A673 (cell line): ENCODE data around the gene CEP112. TPM values are rescaled to one million over a fixed set of nuclear protein-coding genes. Genes with fewer than 3 reads are reported as not detected.

Experiments used
- BruUV-seq: library from RNA; stranded (reverse); fragments of 400-500 nt; replicated peaks from 2 replicates; lab custom pipeline; 2021; lab: Mats Ljungman, UMichigan
- CTCF ChIA-PET: fragments of 300-600 bp; sonication (Branson Sonifier 250); formaldehyde crosslinking; loops from one replicate; lab custom pipeline; 2022; ENCODE audit warnings: antibody characterized with exemption; lab: Charles Lee
- POLR2A ChIA-PET: fragments of 300-600 bp; sonication (Branson Sonifier 250); formaldehyde crosslinking; loops from one replicate; lab custom pipeline; 2022; ENCODE audit warnings: antibody characterized with exemption; ENCODE audit not compliant: low non-redundant PET; lab: Charles Lee
- DNase-seq: peaks from one replicate; pipeline ENCODE4 v3.0.0-alpha.2; 2015; ENCODE audit warnings: low spot score
- H3K27ac ChIP-seq: fragments of 200-600 bp; sonication (generic); 2 replicates; pipeline ENCODE4 v1.5.1; 2016; ENCODE audit warnings: mixed run types, low read depth, mild to moderate bottlenecking, mixed read lengths, antibody characterized with exemption, low read length; ENCODE audit not compliant: poor library complexity, severe bottlenecking
- H3K27me3 ChIP-seq: fragments of 200-600 bp; sonication (generic); replicated peaks from 2 replicates; pipeline ENCODE4 v1.6.1; 2017; ENCODE audit warnings: mixed run types, low read depth, mild to moderate bottlenecking, mixed read lengths, antibody characterized with exemption, low read length; ENCODE audit not compliant: insufficient read depth, poor library complexity
- H3K36me3 ChIP-seq: fragments of 200-600 bp; sonication (generic); 2 replicates; pipeline ENCODE4 v1.6.1; 2016; ENCODE audit warnings: mixed run types, mild to moderate bottlenecking, mixed read lengths, antibody characterized with exemption, low read length; ENCODE audit not compliant: insufficient read depth, poor library complexity, severe bottlenecking
- H3K4me1 ChIP-seq: fragments of 200-600 bp; sonication (generic); 2 replicates; pipeline ENCODE4 v1.6.1; 2017; ENCODE audit warnings: mixed run types, mild to moderate bottlenecking, mixed read lengths, antibody characterized with exemption, low read length; ENCODE audit not compliant: insufficient read depth, poor library complexity, severe bottlenecking
- H3K4me3 ChIP-seq: fragments of 200-600 bp; sonication (generic); 2 replicates; pipeline ENCODE4 v1.5.1; 2016; ENCODE audit warnings: low read depth, mixed run types, mild to moderate bottlenecking, mixed read lengths, low read length; ENCODE audit not compliant: poor library complexity, severe bottlenecking
- H3K9me3 ChIP-seq: fragments of 200-600 bp; sonication (generic); 2 replicates; pipeline ENCODE4 v1.6.1; 2016; ENCODE audit warnings: mixed run types, low read depth, mild to moderate bottlenecking, mixed read lengths, antibody characterized with exemption, low read length; ENCODE audit not compliant: poor library complexity, severe bottlenecking
- EZH2 ChIP-seq: fragments of 200-600 bp; sonication (generic); IDR thresholded peaks from 2 replicates; pipeline ENCODE4 v1.6.1; 2017; ENCODE audit warnings: borderline replicate concordance, low read depth, mild to moderate bottlenecking, mixed read lengths, antibody characterized with exemption, low read length; ENCODE audit not compliant: poor library complexity, severe bottlenecking
- intact Hi-C: fragments of 100-400 bp; cut with micrococcal nuclease; formaldehyde crosslinking; loops from one replicate; pipeline ENCODE4 v1.10.0; 2022; ENCODE audit not compliant: unreplicated experiment
- total RNA-seq: library from RNA; stranded (reverse); gene quantifications from 2 replicates; pipeline ENCODE4 v1.2.3, GENCODE V29; 2021
- TF ChIP-seq, protein P1 (sequence below): fragments of 300-800, 200-600 bp; sonication (generic); conservative IDR thresholded peaks from 2 replicates; pipeline ENCODE4 v1.5.1; 2017; ENCODE audit warnings: low read depth, mild to moderate bottlenecking, antibody characterized with exemption, low read length, moderate library complexity, mixed read lengths

Gene CEP112
- total RNA-seq, 1 experiment from 2014 or later: 27.2 TPM

DNA sequence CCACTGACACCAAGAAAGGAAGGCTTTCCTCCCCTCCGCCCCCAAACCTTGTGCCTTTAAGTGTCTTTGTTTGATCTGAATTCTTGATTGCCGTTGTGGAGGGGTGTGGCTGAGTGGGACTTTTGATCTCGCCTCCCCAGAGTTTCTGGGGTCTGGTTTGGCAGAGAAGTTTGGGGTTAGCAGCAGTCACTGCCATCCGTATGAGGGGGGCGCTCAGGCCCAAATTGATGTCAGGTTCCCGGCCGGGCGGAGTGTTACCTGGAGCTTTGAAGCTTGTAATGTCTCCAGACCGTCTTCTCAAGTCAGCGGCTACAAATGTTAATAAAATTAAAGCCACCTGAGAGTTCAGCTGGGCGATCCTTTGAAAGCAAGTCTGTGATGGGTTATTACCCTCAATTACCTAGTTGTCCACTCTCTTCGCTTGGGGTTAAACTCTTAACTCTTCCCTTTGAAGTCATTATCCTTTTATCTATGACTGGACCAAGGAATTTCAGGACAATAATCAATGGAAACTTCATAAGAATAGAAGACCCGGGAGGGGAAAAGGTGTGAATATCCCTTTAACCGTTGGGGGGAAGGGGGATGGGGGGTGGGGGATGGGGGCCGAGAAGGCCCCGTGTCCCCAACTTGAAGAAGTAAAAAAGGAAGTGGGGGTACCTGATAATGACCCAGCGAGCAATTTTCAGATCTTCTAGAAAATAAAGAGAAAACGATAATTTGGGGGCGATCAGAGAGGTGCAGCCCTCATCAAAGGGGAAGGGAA, 598.7 kb downstream of the CEP112 start:
- intact Hi-C loops: no loop called here
- ChIA-PET POLR2A (interaction anchor here (0.6 kb wide), 1 partner anchor 530 kb away, joined by 3 read pairs; no protein-coding TSS in a partner anchor), CTCF (no interaction called here)
- no peak overlapping the region for H3K4me3 ChIP-seq
- H3K27ac ChIP-seq: no peak overlapping the region
- peaks cover 9% of the 10 kb centered on the region for H3K4me1 ChIP-seq
- no peaks in the 10 kb centered on the region for H3K36me3 ChIP-seq
- no TSS peak for BruUV-seq
- TF ChIP-seq, protein P1, sequence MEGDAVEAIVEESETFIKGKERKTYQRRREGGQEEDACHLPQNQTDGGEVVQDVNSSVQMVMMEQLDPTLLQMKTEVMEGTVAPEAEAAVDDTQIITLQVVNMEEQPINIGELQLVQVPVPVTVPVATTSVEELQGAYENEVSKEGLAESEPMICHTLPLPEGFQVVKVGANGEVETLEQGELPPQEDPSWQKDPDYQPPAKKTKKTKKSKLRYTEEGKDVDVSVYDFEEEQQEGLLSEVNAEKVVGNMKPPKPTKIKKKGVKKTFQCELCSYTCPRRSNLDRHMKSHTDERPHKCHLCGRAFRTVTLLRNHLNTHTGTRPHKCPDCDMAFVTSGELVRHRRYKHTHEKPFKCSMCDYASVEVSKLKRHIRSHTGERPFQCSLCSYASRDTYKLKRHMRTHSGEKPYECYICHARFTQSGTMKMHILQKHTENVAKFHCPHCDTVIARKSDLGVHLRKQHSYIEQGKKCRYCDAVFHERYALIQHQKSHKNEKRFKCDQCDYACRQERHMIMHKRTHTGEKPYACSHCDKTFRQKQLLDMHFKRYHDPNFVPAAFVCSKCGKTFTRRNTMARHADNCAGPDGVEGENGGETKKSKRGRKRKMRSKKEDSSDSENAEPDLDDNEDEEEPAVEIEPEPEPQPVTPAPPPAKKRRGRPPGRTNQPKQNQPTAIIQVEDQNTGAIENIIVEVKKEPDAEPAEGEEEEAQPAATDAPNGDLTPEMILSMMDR: no peak
- no peak for TF ChIP-seq EZH2
- H3K9me3 ChIP-seq: no peaks in the 10 kb centered on the region
- DNase-seq: no peak
- H3K27me3 ChIP-seq: no peaks in the 10 kb centered on the region

- no TSS peak for BruUV-seq
- TF ChIP-seq EZH2: no peak
- TF ChIP-seq, protein P1: no peak
- intact Hi-C loops: no loop called here
- no peak for DNase-seq
- Histone ChIP-seq H3K4me3 (no peak overlapping the region), H3K27ac (no peak overlapping the region), H3K9me3 (no peaks in the 10 kb centered on the region), H3K36me3 (no peaks in the 10 kb centered on the region), H3K4me1 (peaks cover 11% of the 10 kb centered on the region), H3K27me3 (no peaks in the 10 kb centered on the region)
- POLR2A ChIA-PET: no interaction called here
- CTCF ChIA-PET: no interaction called here
These were observed 599.6 kb downstream of the CEP112 start for GRCh38 chr17:65592125-65592965.

DNA sequence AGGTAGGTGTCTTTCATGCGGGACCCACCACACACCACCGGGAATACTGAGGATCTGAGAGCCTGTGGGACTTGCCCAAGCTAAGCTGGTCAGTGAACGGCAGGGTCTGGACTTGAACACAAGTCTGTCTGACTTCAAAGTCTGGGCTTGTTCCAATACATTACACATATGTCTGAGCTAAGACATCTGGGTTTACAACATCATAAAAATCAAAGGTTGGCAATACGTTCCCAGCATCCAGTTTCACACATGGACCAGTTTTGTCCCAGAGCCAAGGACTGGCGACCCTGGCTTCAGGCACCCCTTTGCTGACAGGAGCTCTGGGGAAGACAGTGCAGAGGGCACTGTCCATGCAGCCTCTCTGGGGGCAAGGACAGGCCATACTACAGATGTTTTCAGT, 602.6 kb downstream of the CEP112 start:
- BruUV-seq: no TSS peak
- H3K4me1 ChIP-seq: peaks cover 8% of the 10 kb centered on the region
- H3K27me3 ChIP-seq: no peaks in the 10 kb centered on the region
- no peak overlapping the region for H3K27ac ChIP-seq
- H3K36me3 ChIP-seq: no peaks in the 10 kb centered on the region
- intact Hi-C loops: no loop called here
- DNase-seq: no peak
- ChIA-PET CTCF (no interaction called here), POLR2A (no interaction called here)
- no peak overlapping the region for H3K4me3 ChIP-seq
- no peak for TF ChIP-seq EZH2
- TF ChIP-seq, protein P1: no peak
- no peaks in the 10 kb centered on the region for H3K9me3 ChIP-seq
